Astrocyte (in vitro differentiated cells and primary cell): ENCODE measurements around the gene SLC38A4. TPM values are rescaled to one million over a fixed set of nuclear protein-coding genes. Genes with fewer than 3 reads are reported as not detected.
A peak's percentile ranks its signal among the peaks of the same experiment; 100 is the strongest.

Experiments used
- DNase-seq: peaks from one replicate; pipeline ENCODE4 v3.0.0-alpha.2; 2010; ENCODE audit warnings: low read depth
- FAIRE-seq: peaks from 2 replicates; lab custom pipeline; 2011; peaks lifted over from hg19 to GRCh38; lab: Jason Lieb, UNC
- H2AFZ ChIP-seq: 2 replicates; pipeline ENCODE4 v1.6.0; 2012; ENCODE audit warnings: low read depth, low read length, inconsistent platforms
- H3K27ac ChIP-seq: 2 replicates; pipeline ENCODE4 v1.5.1; 2011; ENCODE audit warnings: low read depth, low read length, inconsistent platforms
- H3K27me3 ChIP-seq: 2 replicates; pipeline ENCODE4 v1.6.0; 2011; ENCODE audit warnings: low read length, inconsistent platforms; ENCODE audit not compliant: insufficient read depth
- H3K36me3 ChIP-seq: 2 replicates; pipeline ENCODE4 v1.5.1; 2011; ENCODE audit warnings: low read length, inconsistent platforms; ENCODE audit not compliant: insufficient read depth
- H3K4me1 ChIP-seq: 2 replicates; pipeline ENCODE4 v1.5.1; 2011; ENCODE audit warnings: low read length, inconsistent platforms; ENCODE audit not compliant: insufficient read depth
- H3K4me2 ChIP-seq: 2 replicates; pipeline ENCODE4 v1.6.0; 2012; ENCODE audit warnings: low read length, inconsistent platforms
- H3K4me3 ChIP-seq: 2 replicates; pipeline ENCODE4 v1.5.1; 2011; ENCODE audit warnings: low read depth, mild to moderate bottlenecking, low read length, inconsistent platforms; ENCODE audit not compliant: insufficient read depth
- H3K79me2 ChIP-seq: 2 replicates; pipeline ENCODE4 v1.6.0; 2012; ENCODE audit warnings: mild to moderate bottlenecking, low read length, inconsistent platforms; ENCODE audit not compliant: insufficient read depth
- H3K9ac ChIP-seq: 2 replicates; pipeline ENCODE4 v1.6.0; 2012; ENCODE audit warnings: mild to moderate bottlenecking, low read length, inconsistent platforms
- H3K9me3 ChIP-seq: 2 replicates; pipeline ENCODE4 v1.5.1; 2012; ENCODE audit warnings: low read depth, mild to moderate bottlenecking, low read length, inconsistent platforms; ENCODE audit not compliant: insufficient read depth
- H4K20me1 ChIP-seq: 2 replicates; pipeline ENCODE4 v1.6.0; 2012; ENCODE audit warnings: low read length, inconsistent platforms; ENCODE audit not compliant: insufficient read depth
- H3K27ac Mint-ChIP-seq: one replicate; pipeline ENCODE4 v1.8.0; 2021; ENCODE audit warnings: mild to moderate bottlenecking, mixed read lengths; ENCODE audit not compliant: unreplicated experiment
- H3K27me3 Mint-ChIP-seq: one replicate; pipeline ENCODE4 v1.8.0; 2021; ENCODE audit warnings: low read depth, mixed read lengths; ENCODE audit not compliant: unreplicated experiment
- H3K36me3 Mint-ChIP-seq: one replicate; pipeline ENCODE4 v1.8.0; 2021; ENCODE audit warnings: low read depth, mixed read lengths; ENCODE audit not compliant: unreplicated experiment
- H3K4me1 Mint-ChIP-seq: one replicate; pipeline ENCODE4 v1.8.0; 2021; ENCODE audit warnings: low read depth, mixed read lengths; ENCODE audit not compliant: unreplicated experiment
- H3K4me3 Mint-ChIP-seq: one replicate; pipeline ENCODE4 v1.8.0; 2021; ENCODE audit warnings: mild to moderate bottlenecking, moderate library complexity, mixed read lengths; ENCODE audit not compliant: unreplicated experiment
- H3K9me3 Mint-ChIP-seq: one replicate; pipeline ENCODE4 v1.8.0; 2021; ENCODE audit warnings: mild to moderate bottlenecking, mixed read lengths; ENCODE audit not compliant: unreplicated experiment
- CTCF ChIP-seq: IDR thresholded peaks from 2 replicates; pipeline ENCODE4 v1.5.1; 2011; ENCODE audit warnings: low read depth, mild to moderate bottlenecking, inconsistent platforms, low read length, moderate library complexity; ENCODE audit not compliant: insufficient read depth
- EZH2 ChIP-seq: IDR thresholded peaks from 2 replicates; pipeline ENCODE4 v1.6.1; 2012; ENCODE audit warnings: mild to moderate bottlenecking, low read length, inconsistent platforms; ENCODE audit not compliant: insufficient read depth
- total RNA-seq: library from RNA; stranded (reverse); gene quantifications from 2 replicates; pipeline ENCODE4 v1.2.1, GENCODE V29; 2021

Gene SLC38A4
- total RNA-seq, 1 donor from 2014 or later, result 1.6 TPM

- Mint-ChIP-seq H3K27ac (no peak overlapping the region), H3K27me3 (no peaks in the 10 kb centered on the region), H3K9me3 (peaks cover 7% of the 10 kb centered on the region), H3K4me3 (no peak overlapping the region), H3K36me3 (no peaks in the 10 kb centered on the region), H3K4me1 (no peaks in the 10 kb centered on the region)
- DNase-seq (no peak), FAIRE-seq (no peak)
- TF ChIP-seq CTCF (no peak), EZH2 (no peak)
- H3K79me2 ChIP-seq, result no peaks in the 10 kb centered on the region
- H3K9ac ChIP-seq, result no peak overlapping the region
- H3K9me3 ChIP-seq, result no peaks in the 10 kb centered on the region
- H3K4me1 ChIP-seq, result no peaks in the 10 kb centered on the region
- H3K27ac ChIP-seq, result no peak overlapping the region
- no peaks in the 10 kb centered on the region for H4K20me1 ChIP-seq
- H3K4me3 ChIP-seq, result no peak overlapping the region
- H3K36me3 ChIP-seq, result no peaks in the 10 kb centered on the region
- no peaks in the 10 kb centered on the region for H3K27me3 ChIP-seq
- no peak overlapping the region for H3K4me2 ChIP-seq
- H2AFZ ChIP-seq, result no peak overlapping the region
These were observed 74.6 kb downstream of the SLC38A4 start for GRCh38 chr12:46751173-46751572.

GRCh38 chr12:46749322-46749721 is 76.5 kb downstream of the SLC38A4 start:
- Mint-ChIP-seq H3K27me3 (no peaks in the 10 kb centered on the region), H3K27ac (no peak overlapping the region), H3K4me1 (no peaks in the 10 kb centered on the region), H3K4me3 (no peak overlapping the region), H3K9me3 (peaks cover 7% of the 10 kb centered on the region), H3K36me3 (no peaks in the 10 kb centered on the region)
- Histone ChIP-seq H3K4me3 (no peak overlapping the region), H3K79me2 (no peaks in the 10 kb centered on the region), H3K9me3 (no peaks in the 10 kb centered on the region), H3K36me3 (no peaks in the 10 kb centered on the region), H3K4me1 (no peaks in the 10 kb centered on the region), H4K20me1 (no peaks in the 10 kb centered on the region), H2AFZ (no peak overlapping the region), H3K27ac (no peak overlapping the region), H3K27me3 (no peaks in the 10 kb centered on the region), H3K9ac (no peak overlapping the region), H3K4me2 (no peak overlapping the region)
- DNase-seq, result no peak
- no peak for TF ChIP-seq EZH2
- TF ChIP-seq CTCF, result no peak
- no peak for FAIRE-seq

GRCh38 chr12:46744283-46744682 is 81.5 kb downstream of the SLC38A4 start:
- Mint-ChIP-seq H3K9me3 (peaks cover 19% of the 10 kb centered on the region), H3K36me3 (no peaks in the 10 kb centered on the region), H3K4me3 (no peak overlapping the region), H3K27me3 (no peaks in the 10 kb centered on the region), H3K4me1 (no peaks in the 10 kb centered on the region), H3K27ac (no peak overlapping the region)
- Histone ChIP-seq H3K27me3 (no peaks in the 10 kb centered on the region), H3K4me3 (no peak overlapping the region), H3K4me2 (no peak overlapping the region), H3K9me3 (no peaks in the 10 kb centered on the region), H3K27ac (no peak overlapping the region), H3K36me3 (no peaks in the 10 kb centered on the region), H2AFZ (no peak overlapping the region), H3K79me2 (no peaks in the 10 kb centered on the region), H3K9ac (no peak overlapping the region), H4K20me1 (no peaks in the 10 kb centered on the region), H3K4me1 (no peaks in the 10 kb centered on the region)
- peak; percentile 79 for FAIRE-seq
- TF ChIP-seq EZH2 (no peak), CTCF (no peak)
- DNase-seq, result peak; percentile 1
